Activated naive CD8-positive, alpha-beta T cell treated with anti-CD3 and anti-CD28 coated beads, Interleukin-2, amount 10 ng/mL, durations not matched to agents 7 days and 5 days (primary cell): ENCODE results near the gene TMEM178A. TPM values are rescaled to one million over a fixed set of nuclear protein-coding genes. Genes with fewer than 3 reads are reported as not detected.

Source experiments
- ATAC-seq: fragments of 150-1000 bp; cut with Tn5 transposase; one replicate; pipeline ENCODE4 v1.10.0; 2021; ENCODE audit warnings: low read depth, moderate library complexity
- POLR2A ChIA-PET: fragments of 350-600 bp; sonication (Branson Sonifier 250); formaldehyde crosslinking; loops from one replicate; lab custom pipeline; 2021; ENCODE audit warnings: antibody characterized with exemption; lab: Charles Lee
- DNase-seq: peaks from one replicate; pipeline ENCODE4 v3.0.0; 2021
- H3K27ac Mint-ChIP-seq: one replicate; pipeline ENCODE4 v1.8.0; 2022; ENCODE audit warnings: mild to moderate bottlenecking, mixed read lengths
- H3K27me3 Mint-ChIP-seq: one replicate; pipeline ENCODE4 v1.8.0; 2022; ENCODE audit warnings: mild to moderate bottlenecking, moderate library complexity, mixed read lengths
- H3K36me3 Mint-ChIP-seq: one replicate; pipeline ENCODE4 v1.8.0; 2021; ENCODE audit warnings: mild to moderate bottlenecking, mixed read lengths
- H3K4me1 Mint-ChIP-seq: one replicate; pipeline ENCODE4 v1.8.0; 2021; ENCODE audit warnings: mixed read lengths
- H3K4me3 Mint-ChIP-seq: one replicate; pipeline ENCODE4 v1.8.0; 2022; ENCODE audit warnings: mild to moderate bottlenecking, moderate library complexity, mixed read lengths
- H3K9me3 Mint-ChIP-seq: one replicate; pipeline ENCODE4 v1.8.0; 2021; ENCODE audit warnings: mixed read lengths
- total RNA-seq, 2 experiments: library from RNA; stranded (reverse); gene quantifications; one replicate each; pipeline ENCODE4 v1.2.3, GENCODE V29; 2021

TMEM178A gene
- total RNA-seq, 2 experiments from 2014 or later: 0.17 to 0.23 TPM

DNA sequence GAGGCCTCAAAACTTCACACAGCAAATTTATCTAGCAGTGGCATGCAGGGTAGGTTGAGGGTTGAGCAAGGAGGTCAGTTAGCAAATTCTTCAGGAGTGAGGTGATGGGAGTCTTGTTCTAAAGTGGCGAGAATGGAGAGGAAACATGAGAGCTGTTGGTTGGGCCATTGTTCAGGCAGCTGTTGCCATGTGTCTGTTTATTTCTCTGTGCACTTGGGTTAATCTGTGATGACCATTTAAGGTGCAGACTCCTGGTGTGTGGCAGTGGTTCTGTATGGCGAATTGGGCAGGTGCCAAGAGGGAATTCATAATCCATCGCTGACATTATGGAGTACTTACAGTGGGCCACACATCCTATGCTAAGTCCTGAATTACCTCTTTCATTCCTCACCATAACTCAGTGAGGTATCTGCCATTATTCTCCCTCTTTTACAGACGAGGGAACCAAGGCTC lies 30.4 kb downstream of the TMEM178A start:
- no peaks in the 10 kb centered on the region for H3K36me3 Mint-ChIP-seq
- H3K27me3 Mint-ChIP-seq: peaks cover 22% of the 10 kb centered on the region
- ATAC-seq: no peak
- DNase-seq: no peak
- H3K27ac Mint-ChIP-seq: no peak overlapping the region
- POLR2A ChIA-PET: no interaction called here
- no peaks in the 10 kb centered on the region for H3K4me1 Mint-ChIP-seq
- no peak overlapping the region for H3K4me3 Mint-ChIP-seq
- peaks cover 1% of the 10 kb centered on the region for H3K9me3 Mint-ChIP-seq

DNA sequence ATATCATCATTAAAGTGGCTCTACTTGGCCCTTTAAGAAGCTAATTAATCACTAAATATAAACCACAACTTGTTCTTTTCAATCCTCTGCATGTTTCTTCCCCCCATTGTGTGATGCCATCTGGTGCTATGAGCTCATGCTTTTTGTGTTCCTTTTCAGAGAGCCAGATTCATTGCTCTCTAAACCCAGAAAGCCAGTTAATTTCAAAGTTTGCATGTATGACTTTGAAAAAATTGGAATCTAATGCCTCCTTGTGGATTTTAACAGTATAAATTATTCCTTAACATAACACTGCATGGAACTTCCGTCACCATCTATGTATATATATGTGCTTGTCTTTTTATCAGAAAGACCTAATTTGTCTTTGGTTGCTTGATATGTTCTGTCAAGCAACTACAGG lies 31.1 kb downstream of the TMEM178A start:
- Mint-ChIP-seq H3K4me1 (no peaks in the 10 kb centered on the region), H3K9me3 (peaks cover 5% of the 10 kb centered on the region), H3K4me3 (no peak overlapping the region), H3K36me3 (no peaks in the 10 kb centered on the region), H3K27ac (no peak overlapping the region), H3K27me3 (peaks cover 24% of the 10 kb centered on the region)
- DNase-seq: no peak
- no peak for ATAC-seq
- POLR2A ChIA-PET: no interaction called here

DNA sequence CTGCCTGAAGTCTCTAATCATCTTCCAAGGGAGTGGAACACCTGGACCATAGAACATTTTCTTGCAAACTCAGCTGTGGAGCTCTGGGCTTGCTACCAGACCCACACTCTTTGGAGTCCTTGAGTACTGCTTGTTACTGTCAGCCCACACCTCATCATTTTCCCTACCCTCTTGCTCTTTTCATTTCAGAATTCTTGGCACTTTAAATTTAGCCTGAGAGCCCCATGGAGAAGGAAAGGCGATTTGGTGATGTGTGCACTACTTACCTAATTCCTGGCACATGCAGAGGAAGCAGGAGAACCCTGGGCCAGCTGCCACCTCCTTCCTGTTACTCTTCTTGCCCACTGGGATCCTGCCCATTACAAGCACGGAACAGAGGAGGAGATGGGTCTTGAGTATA lies 31.7 kb downstream of the TMEM178A start:
- ATAC-seq (no peak), DNase-seq (no peak)
- no peaks in the 10 kb centered on the region for H3K36me3 Mint-ChIP-seq
- H3K4me1 Mint-ChIP-seq: no peaks in the 10 kb centered on the region
- no peak overlapping the region for H3K4me3 Mint-ChIP-seq
- no peak overlapping the region for H3K27ac Mint-ChIP-seq
- peaks cover 24% of the 10 kb centered on the region for H3K27me3 Mint-ChIP-seq
- POLR2A ChIA-PET: no interaction called here
- peaks cover 5% of the 10 kb centered on the region for H3K9me3 Mint-ChIP-seq

DNA sequence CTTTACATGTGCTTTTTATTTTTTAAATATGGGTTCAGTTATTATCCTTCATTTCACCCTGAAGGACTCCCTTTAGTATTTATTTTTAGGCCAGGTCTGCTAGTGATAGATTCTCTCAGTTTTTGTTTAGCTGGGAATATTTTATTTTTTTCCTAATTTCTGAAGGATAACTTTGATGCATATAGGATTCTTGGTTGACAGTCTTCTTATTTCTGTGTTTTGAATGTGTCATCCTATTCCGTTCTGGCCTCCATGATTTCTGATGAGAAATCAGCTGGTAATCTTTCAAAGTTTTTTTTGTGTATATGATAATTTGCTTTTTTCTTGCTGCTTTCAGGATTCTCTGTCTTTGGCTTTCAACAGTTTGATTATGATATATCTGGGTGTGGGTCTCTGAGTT lies 35.4 kb downstream of the TMEM178A start:
- Mint-ChIP-seq H3K9me3 (peaks cover 5% of the 10 kb centered on the region), H3K4me1 (no peaks in the 10 kb centered on the region), H3K27me3 (peaks cover 14% of the 10 kb centered on the region), H3K27ac (no peak overlapping the region), H3K4me3 (no peak overlapping the region), H3K36me3 (no peaks in the 10 kb centered on the region)
- ATAC-seq (no peak), DNase-seq (no peak)
- POLR2A ChIA-PET: no interaction called here

DNA sequence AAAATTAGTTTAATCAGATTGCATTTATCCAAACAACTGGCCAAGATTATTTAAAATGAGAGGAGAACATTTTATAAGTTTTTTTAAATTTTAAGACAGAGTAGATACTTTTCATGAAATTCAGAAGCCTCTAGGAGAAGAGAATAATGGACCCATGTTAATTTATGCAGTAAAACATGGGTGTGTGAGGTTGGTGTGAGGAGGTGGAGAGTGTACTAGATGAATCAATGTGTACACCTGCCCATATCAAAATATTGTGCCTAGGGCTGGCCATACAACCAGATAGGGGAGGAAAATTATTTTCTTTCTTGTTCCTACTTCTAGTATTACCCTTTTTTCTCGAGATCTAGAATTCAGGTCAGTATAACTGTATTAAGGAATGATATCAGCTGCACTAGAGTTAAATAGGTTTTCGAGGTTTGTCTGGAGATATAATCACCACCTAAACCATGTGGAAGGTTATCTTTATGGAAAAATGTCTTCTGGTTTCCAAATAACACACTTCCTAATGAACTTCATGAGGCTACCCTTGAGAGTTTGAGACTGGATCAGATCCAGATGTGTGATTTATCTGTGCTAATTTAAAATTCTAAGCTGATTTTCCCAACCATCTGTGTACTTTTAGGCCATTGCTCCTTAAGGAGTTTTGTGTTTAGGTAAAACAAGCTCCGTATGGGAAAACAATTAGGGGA lies 37.6 kb downstream of the TMEM178A start:
- ATAC-seq: no peak
- POLR2A ChIA-PET: no interaction called here
- H3K36me3 Mint-ChIP-seq: no peaks in the 10 kb centered on the region
- H3K9me3 Mint-ChIP-seq: peaks cover 5% of the 10 kb centered on the region
- DNase-seq: no peak
- peaks cover 14% of the 10 kb centered on the region for H3K27me3 Mint-ChIP-seq
- no peak overlapping the region for H3K4me3 Mint-ChIP-seq
- no peak overlapping the region for H3K27ac Mint-ChIP-seq
- H3K4me1 Mint-ChIP-seq: no peaks in the 10 kb centered on the region

DNA sequence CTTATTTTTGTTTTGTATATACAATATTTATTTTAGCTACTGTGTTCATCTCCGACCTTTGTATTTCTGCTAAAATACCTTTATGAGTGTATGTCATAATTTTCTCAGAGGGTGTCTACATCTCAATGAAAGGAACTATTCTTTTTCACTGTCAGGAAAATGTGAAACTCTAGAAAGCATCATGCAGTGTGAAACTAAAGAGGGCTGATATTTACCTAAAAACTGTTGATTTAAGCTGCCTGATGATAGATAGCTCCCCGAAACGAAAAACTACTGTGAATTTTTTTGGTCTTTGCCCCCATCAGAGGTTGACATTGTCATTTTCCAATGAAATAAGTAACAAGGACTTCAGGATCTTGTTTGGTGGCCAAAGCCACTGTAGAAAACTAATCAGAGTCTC lies 38.8 kb downstream of the TMEM178A start:
- POLR2A ChIA-PET: no interaction called here
- peaks cover 5% of the 10 kb centered on the region for H3K9me3 Mint-ChIP-seq
- no peaks in the 10 kb centered on the region for H3K4me1 Mint-ChIP-seq
- H3K4me3 Mint-ChIP-seq: no peak overlapping the region
- no peaks in the 10 kb centered on the region for H3K36me3 Mint-ChIP-seq
- peaks cover 8% of the 10 kb centered on the region for H3K27me3 Mint-ChIP-seq
- DNase-seq (no peak), ATAC-seq (no peak)
- H3K27ac Mint-ChIP-seq: no peak overlapping the region

DNA sequence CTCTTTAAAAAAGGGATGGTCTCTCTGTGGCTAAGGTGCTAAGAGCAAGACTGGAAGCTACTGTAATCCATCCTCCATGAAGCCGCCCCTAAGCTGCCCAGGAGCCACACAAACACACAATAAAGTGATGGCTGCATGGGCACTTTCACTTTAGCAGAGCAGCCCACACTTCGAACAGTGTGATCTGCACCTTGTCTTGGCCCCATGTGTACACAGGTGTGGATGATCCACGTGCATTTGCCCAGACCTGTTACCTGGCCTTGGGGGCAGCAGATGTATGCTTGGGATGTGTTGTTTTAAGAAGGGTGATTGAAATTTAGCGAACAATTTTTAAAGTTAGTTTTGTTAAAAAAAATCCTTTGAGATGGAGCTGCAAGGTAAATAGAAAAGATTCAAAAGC lies 39.9 kb downstream of the TMEM178A start:
- Mint-ChIP-seq H3K36me3 (no peaks in the 10 kb centered on the region), H3K4me1 (no peaks in the 10 kb centered on the region), H3K27me3 (peaks cover 8% of the 10 kb centered on the region), H3K27ac (no peak overlapping the region), H3K4me3 (no peak overlapping the region), H3K9me3 (peaks cover 4% of the 10 kb centered on the region)
- no peak for ATAC-seq
- no peak for DNase-seq
- POLR2A ChIA-PET: no interaction called here

DNA sequence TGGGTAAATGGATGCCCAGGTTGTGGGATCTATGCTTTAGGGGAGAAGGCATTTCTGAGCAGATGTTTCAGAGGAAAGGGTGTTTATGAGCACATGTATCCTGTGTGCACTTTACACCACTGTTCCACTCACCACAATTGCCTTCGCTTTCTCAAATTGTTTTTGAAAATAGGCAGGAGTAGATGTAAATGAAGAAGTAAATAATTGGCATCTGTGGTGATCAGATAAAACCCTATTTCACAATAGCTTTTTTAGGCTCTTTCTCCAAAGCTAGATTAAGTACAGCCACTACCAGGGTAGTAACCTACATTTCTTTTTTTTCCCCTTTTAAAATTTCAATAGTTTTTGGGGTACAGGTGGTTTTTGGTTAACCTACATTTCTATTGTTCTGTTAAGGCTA lies 40.6 kb downstream of the TMEM178A start:
- Mint-ChIP-seq H3K9me3 (peaks cover 2% of the 10 kb centered on the region), H3K27ac (no peak overlapping the region), H3K4me3 (no peak overlapping the region), H3K27me3 (peaks cover 7% of the 10 kb centered on the region), H3K36me3 (no peaks in the 10 kb centered on the region), H3K4me1 (no peaks in the 10 kb centered on the region)
- no peak for ATAC-seq
- no peak for DNase-seq
- POLR2A ChIA-PET: no interaction called here

DNA sequence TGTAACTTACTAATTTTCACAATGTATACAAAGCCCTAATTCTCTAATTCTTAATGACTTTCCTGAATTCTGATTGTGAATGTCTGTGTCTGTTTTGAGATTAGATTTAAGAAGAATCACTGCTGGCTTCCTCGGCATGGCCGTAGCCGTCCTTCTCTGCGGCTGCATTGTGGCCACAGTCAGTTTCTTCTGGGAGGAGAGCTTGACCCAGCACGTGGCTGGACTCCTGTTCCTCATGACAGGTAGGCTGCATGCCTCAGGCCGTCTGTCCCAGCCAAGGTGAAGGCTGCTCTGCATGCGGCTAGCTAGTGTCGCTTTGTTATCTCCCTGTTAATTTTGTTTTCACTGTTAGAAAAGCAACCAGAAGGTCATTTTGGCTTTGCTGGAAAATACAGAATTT lies 41.2 kb downstream of the TMEM178A start:
- H3K4me1 Mint-ChIP-seq: no peaks in the 10 kb centered on the region
- H3K9me3 Mint-ChIP-seq: no peaks in the 10 kb centered on the region
- peaks cover 3% of the 10 kb centered on the region for H3K27me3 Mint-ChIP-seq
- no peak overlapping the region for H3K27ac Mint-ChIP-seq
- DNase-seq: no peak
- POLR2A ChIA-PET: no interaction called here
- H3K36me3 Mint-ChIP-seq: no peaks in the 10 kb centered on the region
- no peak overlapping the region for H3K4me3 Mint-ChIP-seq
- no peak for ATAC-seq

DNA sequence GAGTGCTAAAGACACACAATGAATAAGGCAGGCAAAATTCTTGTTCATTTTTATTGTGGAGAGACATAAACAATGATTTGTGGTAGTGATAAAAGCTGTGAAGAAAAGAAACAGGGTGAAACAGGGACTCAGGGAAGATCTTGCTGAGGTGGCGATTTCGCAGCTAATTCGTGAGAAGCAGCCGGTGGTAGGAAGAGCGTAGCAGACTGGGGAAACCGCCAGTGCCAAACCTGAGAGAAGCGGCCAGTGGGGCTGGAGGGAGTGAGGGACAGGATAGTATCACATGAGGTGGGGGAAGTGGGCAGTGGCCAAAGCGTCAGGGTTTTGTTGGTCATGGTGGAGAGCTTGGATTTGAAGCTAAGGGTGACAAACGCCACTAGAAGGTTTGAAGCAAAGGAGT lies 42.3 kb downstream of the TMEM178A start:
- POLR2A ChIA-PET: no interaction called here
- Mint-ChIP-seq H3K4me1 (no peaks in the 10 kb centered on the region), H3K27ac (no peak overlapping the region), H3K27me3 (peaks cover 6% of the 10 kb centered on the region), H3K36me3 (no peaks in the 10 kb centered on the region), H3K4me3 (no peak overlapping the region), H3K9me3 (no peaks in the 10 kb centered on the region)
- ATAC-seq (no peak), DNase-seq (no peak)

DNA sequence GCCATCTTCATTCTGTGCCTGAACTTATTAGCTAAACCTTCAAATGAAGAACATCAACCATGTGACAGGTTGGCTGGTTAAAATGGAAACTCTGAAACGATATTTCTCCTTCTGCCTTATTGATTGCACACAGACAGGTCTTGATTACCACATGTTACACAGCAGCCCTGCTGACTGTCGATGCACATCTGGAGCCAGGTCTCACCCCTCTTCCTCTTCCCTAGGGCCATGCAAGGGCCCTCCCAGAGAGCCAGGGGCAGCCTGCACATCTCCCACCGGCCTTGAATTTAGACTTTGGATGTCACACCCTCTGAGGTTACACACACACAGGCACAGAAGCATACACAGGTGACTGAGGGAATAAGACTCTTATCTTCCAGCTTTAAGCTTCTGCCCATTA lies 45.1 kb downstream of the TMEM178A start:
- H3K27me3 Mint-ChIP-seq: peaks cover 18% of the 10 kb centered on the region

DNA sequence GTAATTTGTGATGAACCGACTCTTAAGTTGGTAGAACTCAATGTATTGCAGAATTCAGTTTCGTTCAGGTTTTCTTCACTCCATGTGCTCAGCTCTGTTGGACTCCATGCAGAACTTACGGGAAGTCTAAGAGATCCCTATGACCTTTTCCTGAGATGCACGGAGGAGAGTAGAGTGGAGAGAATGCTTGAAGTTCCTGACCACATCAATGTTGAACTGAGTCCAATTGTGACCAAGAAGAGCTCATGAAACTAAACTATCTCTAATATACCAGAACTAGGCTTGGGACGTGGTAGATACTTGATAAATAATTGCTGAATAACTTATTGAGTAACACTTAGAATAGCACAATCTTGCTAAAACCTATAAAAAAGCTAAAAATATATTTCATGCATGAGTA lies 47.2 kb downstream of the TMEM178A start:
- H3K36me3 Mint-ChIP-seq: no peaks in the 10 kb centered on the region
- ATAC-seq (no peak), DNase-seq (no peak)
- H3K4me1 Mint-ChIP-seq: no peaks in the 10 kb centered on the region
- POLR2A ChIA-PET: no interaction called here
- no peak overlapping the region for H3K27ac Mint-ChIP-seq
- no peaks in the 10 kb centered on the region for H3K9me3 Mint-ChIP-seq
- no peak overlapping the region for H3K4me3 Mint-ChIP-seq
- peaks cover 18% of the 10 kb centered on the region for H3K27me3 Mint-ChIP-seq

More for the DNA sequence above, 45.1 kb downstream of the TMEM178A start:
- Mint-ChIP-seq H3K4me1 (no peaks in the 10 kb centered on the region), H3K27ac (no peak overlapping the region), H3K4me3 (no peak overlapping the region), H3K9me3 (no peaks in the 10 kb centered on the region), H3K36me3 (no peaks in the 10 kb centered on the region)
- DNase-seq (no peak), ATAC-seq (no peak)
- POLR2A ChIA-PET: no interaction called here

DNA sequence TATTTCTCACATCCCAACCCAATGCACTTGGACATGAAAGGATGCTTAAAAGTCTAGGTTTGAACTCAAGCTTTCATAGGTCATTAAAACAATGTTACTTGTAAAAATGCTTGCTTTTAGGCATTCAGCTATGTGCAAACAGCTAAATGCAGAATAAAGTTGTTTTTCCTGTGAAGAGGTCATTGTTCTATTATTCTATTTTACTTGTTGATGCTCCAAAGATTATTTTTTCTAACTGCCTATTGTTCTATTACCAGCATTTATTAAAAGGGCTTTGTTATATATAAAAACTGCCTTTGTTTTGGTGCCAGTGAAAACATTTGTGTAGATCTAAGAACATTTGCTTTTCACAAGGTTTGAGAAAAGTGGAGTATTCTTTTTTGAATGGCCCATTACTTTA lies 49.4 kb downstream of the TMEM178A start:
- DNase-seq: no peak
- no peak for ATAC-seq
- no peaks in the 10 kb centered on the region for H3K9me3 Mint-ChIP-seq
- H3K27me3 Mint-ChIP-seq: peaks cover 18% of the 10 kb centered on the region
- POLR2A ChIA-PET: no interaction called here
- no peaks in the 10 kb centered on the region for H3K36me3 Mint-ChIP-seq
- no peaks in the 10 kb centered on the region for H3K4me1 Mint-ChIP-seq
- no peak overlapping the region for H3K4me3 Mint-ChIP-seq
- H3K27ac Mint-ChIP-seq: no peak overlapping the region

DNA sequence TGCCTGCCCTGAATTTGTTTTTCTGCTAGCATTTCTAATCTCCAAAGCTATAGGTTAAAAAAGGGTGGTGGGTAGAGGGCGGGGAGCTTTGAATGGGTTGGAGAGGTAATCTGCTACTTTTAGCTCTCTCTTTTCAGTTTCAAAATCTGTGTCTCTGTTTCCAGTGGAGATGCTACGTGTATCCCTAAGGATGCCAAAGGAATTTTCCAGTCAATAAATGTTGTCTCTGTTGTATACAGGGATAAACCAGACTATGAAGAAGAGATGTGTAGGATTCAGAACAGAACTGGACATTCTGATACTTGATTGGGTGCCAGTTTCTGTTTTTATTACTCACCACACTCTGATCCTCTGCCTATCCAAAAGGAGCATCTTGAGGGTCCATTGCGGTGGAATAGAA lies 50.1 kb downstream of the TMEM178A start:
- Mint-ChIP-seq H3K36me3 (no peaks in the 10 kb centered on the region), H3K27ac (no peak overlapping the region), H3K9me3 (no peaks in the 10 kb centered on the region), H3K27me3 (peaks cover 18% of the 10 kb centered on the region), H3K4me1 (no peaks in the 10 kb centered on the region), H3K4me3 (no peak overlapping the region)
- POLR2A ChIA-PET: no interaction called here
- ATAC-seq: no peak
- no peak for DNase-seq
